H1 (cell line): Measurements from ENCODE around the gene LPCAT1. TPM values are rescaled to one million over a fixed set of nuclear protein-coding genes. Genes with fewer than 3 reads are reported as not detected.

Experiments
- CHD2 ChIP-seq: IDR thresholded peaks from 2 replicates; pipeline ENCODE4 v1.6.1; 2012; ENCODE audit warnings: low read length, improper control_type of control experiment
- NANOG ChIP-seq: IDR thresholded peaks from 2 replicates; pipeline ENCODE4 v1.6.1; 2011; ENCODE audit warnings: low read length, low read depth, mild to moderate bottlenecking, inconsistent platforms; ENCODE audit not compliant: insufficient read depth, poor library complexity, severe bottlenecking
- POU5F1 ChIP-seq: IDR thresholded peaks from 2 replicates; pipeline ENCODE4 v1.6.1; 2011; ENCODE audit warnings: low read depth, mild to moderate bottlenecking, low read length, moderate library complexity
- SIX5 ChIP-seq: IDR thresholded peaks from 2 replicates; pipeline ENCODE4 v1.6.1; 2011; ENCODE audit warnings: mild to moderate bottlenecking, low read depth, low read length
- SRF ChIP-seq: IDR thresholded peaks from 2 replicates; pipeline ENCODE4 v1.6.1; 2011; ENCODE audit warnings: mild to moderate bottlenecking, low read depth, low read length, moderate library complexity
- TAF1 ChIP-seq: IDR thresholded peaks from 2 replicates; pipeline ENCODE4 v1.6.1; 2011; ENCODE audit warnings: mild to moderate bottlenecking, low read depth, low read length
- TCF12 ChIP-seq: IDR thresholded peaks from 2 replicates; pipeline ENCODE4 v1.6.1; 2011; ENCODE audit warnings: low read depth, mild to moderate bottlenecking, low read length
- polyA plus RNA-seq, 7 experiments: library from polyadenylated mRNA; depleted of rRNA in 3 of 7; stranded (reverse) in 5 of 7; unstranded in 2 of 7; fragments of >200 nt in 5 of 7; fragments of 200-250 nt in 2 of 7; gene quantifications; 1 replicate in 5 of 7; 2 replicates in 1 of 7; 4 replicates in 1 of 7; pipeline versions ENCODE4 v1.2.1 to v1.2.3, GENCODE V29; 2011 to 2013; ENCODE audit warnings: missing spikeins in 2 of 7, mixed read lengths in 2 of 7
- total RNA-seq: library from RNA; stranded (reverse); fragmentation: NEBNext Ultra II Directional; extraction: Animal tissue kit (Norgen Biotek cat#: 25700); gene quantifications from 2 replicates; pipeline ENCODE4 v1.2.1, GENCODE V29; 2021
- TF ChIP-seq, protein P1 (sequence below): fragments of 300-600 bp; sonication (generic); IDR thresholded peaks from 2 replicates; pipeline ENCODE4 v1.7.1; 2012; ENCODE audit warnings: low read length, moderate library complexity, mild to moderate bottlenecking, inconsistent platforms; ENCODE audit not compliant: insufficient replicate concordance

Gene LPCAT1
- total and polyA plus RNA-seq, 2 of the 8 experiments (the other 6 are each of a cell fraction or from before 2014, with no cell fraction given) = 107 to 260 TPM

DNA sequence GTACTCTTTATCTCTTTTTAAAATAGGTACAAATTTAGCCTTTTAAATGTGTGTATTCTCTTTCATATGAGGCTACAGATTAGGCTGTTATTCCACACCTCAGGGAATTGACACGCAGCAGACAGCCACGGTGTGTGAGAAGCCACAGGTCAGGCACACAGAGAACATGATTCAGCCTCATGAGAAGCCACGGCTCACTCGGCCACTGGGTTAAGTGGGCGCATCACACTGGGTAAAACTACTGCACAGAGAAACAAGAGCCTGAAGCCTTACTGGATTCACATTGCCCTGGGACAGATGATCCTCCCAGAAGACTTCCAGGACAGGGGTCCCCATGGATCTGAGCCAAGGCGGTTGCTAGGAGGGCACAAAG, 28.2 kb downstream of the LPCAT1 start (continued):
- TF ChIP-seq, protein P1, sequence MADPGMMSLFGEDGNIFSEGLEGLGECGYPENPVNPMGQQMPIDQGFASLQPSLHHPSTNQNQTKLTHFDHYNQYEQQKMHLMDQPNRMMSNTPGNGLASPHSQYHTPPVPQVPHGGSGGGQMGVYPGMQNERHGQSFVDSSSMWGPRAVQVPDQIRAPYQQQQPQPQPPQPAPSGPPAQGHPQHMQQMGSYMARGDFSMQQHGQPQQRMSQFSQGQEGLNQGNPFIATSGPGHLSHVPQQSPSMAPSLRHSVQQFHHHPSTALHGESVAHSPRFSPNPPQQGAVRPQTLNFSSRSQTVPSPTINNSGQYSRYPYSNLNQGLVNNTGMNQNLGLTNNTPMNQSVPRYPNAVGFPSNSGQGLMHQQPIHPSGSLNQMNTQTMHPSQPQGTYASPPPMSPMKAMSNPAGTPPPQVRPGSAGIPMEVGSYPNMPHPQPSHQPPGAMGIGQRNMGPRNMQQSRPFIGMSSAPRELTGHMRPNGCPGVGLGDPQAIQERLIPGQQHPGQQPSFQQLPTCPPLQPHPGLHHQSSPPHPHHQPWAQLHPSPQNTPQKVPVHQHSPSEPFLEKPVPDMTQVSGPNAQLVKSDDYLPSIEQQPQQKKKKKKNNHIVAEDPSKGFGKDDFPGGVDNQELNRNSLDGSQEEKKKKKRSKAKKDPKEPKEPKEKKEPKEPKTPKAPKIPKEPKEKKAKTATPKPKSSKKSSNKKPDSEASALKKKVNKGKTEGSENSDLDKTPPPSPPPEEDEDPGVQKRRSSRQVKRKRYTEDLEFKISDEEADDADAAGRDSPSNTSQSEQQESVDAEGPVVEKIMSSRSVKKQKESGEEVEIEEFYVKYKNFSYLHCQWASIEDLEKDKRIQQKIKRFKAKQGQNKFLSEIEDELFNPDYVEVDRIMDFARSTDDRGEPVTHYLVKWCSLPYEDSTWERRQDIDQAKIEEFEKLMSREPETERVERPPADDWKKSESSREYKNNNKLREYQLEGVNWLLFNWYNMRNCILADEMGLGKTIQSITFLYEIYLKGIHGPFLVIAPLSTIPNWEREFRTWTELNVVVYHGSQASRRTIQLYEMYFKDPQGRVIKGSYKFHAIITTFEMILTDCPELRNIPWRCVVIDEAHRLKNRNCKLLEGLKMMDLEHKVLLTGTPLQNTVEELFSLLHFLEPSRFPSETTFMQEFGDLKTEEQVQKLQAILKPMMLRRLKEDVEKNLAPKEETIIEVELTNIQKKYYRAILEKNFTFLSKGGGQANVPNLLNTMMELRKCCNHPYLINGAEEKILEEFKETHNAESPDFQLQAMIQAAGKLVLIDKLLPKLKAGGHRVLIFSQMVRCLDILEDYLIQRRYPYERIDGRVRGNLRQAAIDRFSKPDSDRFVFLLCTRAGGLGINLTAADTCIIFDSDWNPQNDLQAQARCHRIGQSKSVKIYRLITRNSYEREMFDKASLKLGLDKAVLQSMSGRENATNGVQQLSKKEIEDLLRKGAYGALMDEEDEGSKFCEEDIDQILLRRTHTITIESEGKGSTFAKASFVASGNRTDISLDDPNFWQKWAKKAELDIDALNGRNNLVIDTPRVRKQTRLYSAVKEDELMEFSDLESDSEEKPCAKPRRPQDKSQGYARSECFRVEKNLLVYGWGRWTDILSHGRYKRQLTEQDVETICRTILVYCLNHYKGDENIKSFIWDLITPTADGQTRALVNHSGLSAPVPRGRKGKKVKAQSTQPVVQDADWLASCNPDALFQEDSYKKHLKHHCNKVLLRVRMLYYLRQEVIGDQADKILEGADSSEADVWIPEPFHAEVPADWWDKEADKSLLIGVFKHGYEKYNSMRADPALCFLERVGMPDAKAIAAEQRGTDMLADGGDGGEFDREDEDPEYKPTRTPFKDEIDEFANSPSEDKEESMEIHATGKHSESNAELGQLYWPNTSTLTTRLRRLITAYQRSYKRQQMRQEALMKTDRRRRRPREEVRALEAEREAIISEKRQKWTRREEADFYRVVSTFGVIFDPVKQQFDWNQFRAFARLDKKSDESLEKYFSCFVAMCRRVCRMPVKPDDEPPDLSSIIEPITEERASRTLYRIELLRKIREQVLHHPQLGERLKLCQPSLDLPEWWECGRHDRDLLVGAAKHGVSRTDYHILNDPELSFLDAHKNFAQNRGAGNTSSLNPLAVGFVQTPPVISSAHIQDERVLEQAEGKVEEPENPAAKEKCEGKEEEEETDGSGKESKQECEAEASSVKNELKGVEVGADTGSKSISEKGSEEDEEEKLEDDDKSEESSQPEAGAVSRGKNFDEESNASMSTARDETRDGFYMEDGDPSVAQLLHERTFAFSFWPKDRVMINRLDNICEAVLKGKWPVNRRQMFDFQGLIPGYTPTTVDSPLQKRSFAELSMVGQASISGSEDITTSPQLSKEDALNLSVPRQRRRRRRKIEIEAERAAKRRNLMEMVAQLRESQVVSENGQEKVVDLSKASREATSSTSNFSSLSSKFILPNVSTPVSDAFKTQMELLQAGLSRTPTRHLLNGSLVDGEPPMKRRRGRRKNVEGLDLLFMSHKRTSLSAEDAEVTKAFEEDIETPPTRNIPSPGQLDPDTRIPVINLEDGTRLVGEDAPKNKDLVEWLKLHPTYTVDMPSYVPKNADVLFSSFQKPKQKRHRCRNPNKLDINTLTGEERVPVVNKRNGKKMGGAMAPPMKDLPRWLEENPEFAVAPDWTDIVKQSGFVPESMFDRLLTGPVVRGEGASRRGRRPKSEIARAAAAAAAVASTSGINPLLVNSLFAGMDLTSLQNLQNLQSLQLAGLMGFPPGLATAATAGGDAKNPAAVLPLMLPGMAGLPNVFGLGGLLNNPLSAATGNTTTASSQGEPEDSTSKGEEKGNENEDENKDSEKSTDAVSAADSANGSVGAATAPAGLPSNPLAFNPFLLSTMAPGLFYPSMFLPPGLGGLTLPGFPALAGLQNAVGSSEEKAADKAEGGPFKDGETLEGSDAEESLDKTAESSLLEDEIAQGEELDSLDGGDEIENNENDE = no peak
- TF ChIP-seq NANOG (no peak), SIX5 (no peak), CHD2 (no peak), TAF1 (no peak), TCF12 (no peak), SRF (no peak), POU5F1 (no peak)
